Naive thymus-derived CD4-positive, alpha-beta T cell (primary cell): ENCODE results near the gene LRRC74B. TPM values are rescaled to one million over a fixed set of nuclear protein-coding genes. Genes with fewer than 3 reads are reported as not detected.

Experiments
- microRNA-seq: library from miRNA; unstranded; fragments of <30 nt; microRNA quantifications from one replicate; pipeline ENCODE4 v1.2.0, GENCODE V29; 2022; ENCODE audit warnings: borderline microRNAs expressed
- polyA plus RNA-seq, 2 donors: library from polyadenylated mRNA; unstranded; fragments of 300-500 nt; fragmentation: Illumina TruSeq; gene quantifications; one replicate each; pipeline ENCODE4 v1.2.3, GENCODE V29; 2021
- total RNA-seq, 6 experiments: library from RNA in 5 of 6; stranded (reverse) in 5 of 6; gene quantifications; 1 replicate in 5 of 6; 2 replicates in 1 of 6; pipeline ENCODE4 v1.2.3 and lab custom pipeline; 2021 to 2026

LRRC74B gene
- total and polyA plus RNA-seq, 7 experiments from 2014 or later: not detected

Small RNAs within 50 kb of the gene (microRNA-seq; reads per million reads assigned to microRNA genes)
- gene MIR649: not detected

Other genes starting within 250 kb of the LRRC74B start
- 100 to 1,000 TPM; 120 to 181 (median 168) TPM for gene PI4KA, start 187.1 kb upstream of the LRRC74B start, total RNA-seq
- 10 to 100 TPM; 40.1 to 91.7 TPM for gene PI4KA, start 187.1 kb upstream of the LRRC74B start, polyA plus RNA-seq
- gene SNAP29, start 186.9 kb upstream of the LRRC74B start, total RNA-seq: 10 to 100 TPM; 15.2 to 32.8 (median 25.4) TPM
- 10 to 100 TPM; 15.9 to 22.8 TPM for gene SNAP29, start 186.9 kb upstream of the LRRC74B start, polyA plus RNA-seq
- gene CRKL, start 128.5 kb upstream of the LRRC74B start, total RNA-seq: 10 to 100 TPM; 38.9 to 82.7 (median 77.8) TPM
- gene CRKL, start 128.5 kb upstream of the LRRC74B start, polyA plus RNA-seq: 10 to 100 TPM; 44.7 to 65.8 TPM
- gene AIFM3, start 78.7 kb upstream of the LRRC74B start, total RNA-seq: 1 to 10 TPM in 3 of 5 experiments, under 1 TPM in 2; 0.24 to 9.0 (median 1.2) TPM
- gene AIFM3, start 78.7 kb upstream of the LRRC74B start, polyA plus RNA-seq: under 1 TPM; 0.17 to 0.32 TPM
- gene LZTR1, start 63.6 kb upstream of the LRRC74B start, total RNA-seq: 100 to 1,000 TPM in 2 of 5 experiments, 10 to 100 TPM in 3; 61.8 to 104 (median 74.2) TPM
- gene LZTR1, start 63.6 kb upstream of the LRRC74B start, polyA plus RNA-seq: 10 to 100 TPM; 11.4 to 15.6 TPM
- gene THAP7, start 43.8 kb upstream of the LRRC74B start, total RNA-seq: 10 to 100 TPM; 25.8 to 73.3 (median 64.7) TPM
- 10 to 100 TPM; 53.8 to 69.3 TPM for gene THAP7, start 43.8 kb upstream of the LRRC74B start, polyA plus RNA-seq
- gene P2RX6, start 30.8 kb upstream of the LRRC74B start, total RNA-seq: 1 to 10 TPM in 2 of 5 experiments, under 1 TPM in 3; 0.46 to 1.7 (median 0.66) TPM
- gene P2RX6, start 30.8 kb upstream of the LRRC74B start, polyA plus RNA-seq: under 1 TPM in 1 of 2 donors, not detected in 1; 0.15 TPM
- under 1 TPM in 2 of 5 experiments, not detected in 3; 0.13 TPM for gene SLC7A4, start 13.4 kb upstream of the LRRC74B start, total RNA-seq
- under 1 TPM in 1 of 2 donors, not detected in 1; 0.08 TPM for gene SLC7A4, start 13.4 kb upstream of the LRRC74B start, polyA plus RNA-seq